Loucy (cell line): ENCODE results near the gene GLRA1.
"Not testable (repeated sequence)": the region's sequence is repeated elsewhere in the genome, so short reads cannot be mapped to it uniquely, and the experiment has no call there.

Source experiments
- H2AFZ ChIP-seq: fragments of 200-600 bp; sonication (generic); 2 replicates; pipeline ENCODE4 v1.6.0; 2016; ENCODE audit warnings: antibody characterized with exemption, mild to moderate bottlenecking, low read length, moderate library complexity
- H3F3A ChIP-seq: fragments of 200-600 bp; 2 replicates; pipeline ENCODE4 v1.6.0; 2016; ENCODE audit warnings: antibody characterized with exemption, low read depth, mild to moderate bottlenecking
- H3K27me3 ChIP-seq: fragments of 200-600 bp; sonication (generic); 2 replicates; pipeline ENCODE4 v1.6.1; 2014; ENCODE audit warnings: low read length, mild to moderate bottlenecking; ENCODE audit not compliant: insufficient read depth, poor library complexity, severe bottlenecking
- H3K36me3 ChIP-seq: fragments of 200-600 bp; sonication (generic); 2 replicates; pipeline ENCODE4 v1.6.1; 2016; ENCODE audit warnings: low read length; ENCODE audit not compliant: insufficient read depth
- H3K4me1 ChIP-seq: fragments of 200-600 bp; sonication (generic); 2 replicates; pipeline ENCODE4 v1.5.1; 2014; ENCODE audit warnings: low read length, mild to moderate bottlenecking; ENCODE audit not compliant: insufficient read depth, poor library complexity, severe bottlenecking
- H3K4me2 ChIP-seq: fragments of 200-600 bp; sonication (generic); 2 replicates; pipeline ENCODE4 v1.6.0; 2014; ENCODE audit warnings: antibody characterized with exemption, low read length, low read depth, mild to moderate bottlenecking; ENCODE audit not compliant: poor library complexity, severe bottlenecking
- H3K4me3 ChIP-seq: fragments of 200-600 bp; sonication (generic); 2 replicates; pipeline ENCODE4 v1.5.1; 2014; ENCODE audit warnings: low read length, mild to moderate bottlenecking, mixed read lengths; ENCODE audit not compliant: poor library complexity, severe bottlenecking
- H3K79me2 ChIP-seq: fragments of 200-600 bp; sonication (generic); 2 replicates; pipeline ENCODE4 v1.6.1; 2014; ENCODE audit warnings: low read length; ENCODE audit not compliant: insufficient read depth
- H3K9ac ChIP-seq: fragments of 200-600 bp; sonication (generic); 2 replicates; pipeline ENCODE4 v1.6.0; 2014; ENCODE audit warnings: mild to moderate bottlenecking, low read depth, low read length, moderate library complexity; ENCODE audit not compliant: poor library complexity, severe bottlenecking
- H3K9me2 ChIP-seq: fragments of 200-600 bp; sonication (generic); replicated peaks from 2 replicates; pipeline ENCODE4 v1.6.1; 2016; ENCODE audit warnings: low read depth, low read length, mixed read lengths
- H3K9me3 ChIP-seq: fragments of 200-600 bp; sonication (generic); 2 replicates; pipeline ENCODE4 v1.6.1; 2014; ENCODE audit warnings: mild to moderate bottlenecking, antibody characterized with exemption, low read length, low read depth; ENCODE audit not compliant: insufficient read depth
- H4K20me1 ChIP-seq: fragments of 200-600 bp; sonication (generic); 2 replicates; pipeline ENCODE4 v1.6.0; 2014; ENCODE audit warnings: antibody characterized with exemption, low read length, mild to moderate bottlenecking; ENCODE audit not compliant: insufficient read depth, poor library complexity, severe bottlenecking
- EZH2phosphoT487 ChIP-seq: fragments of 200-600 bp; IDR thresholded peaks from 2 replicates; pipeline ENCODE4 v1.6.1; 2018; ENCODE audit warnings: antibody characterized with exemption, mild to moderate bottlenecking, moderate library complexity, borderline replicate concordance
- TF ChIP-seq, protein P1 (sequence below): fragments of 200-600 bp; sonication (generic); conservative IDR thresholded peaks from 2 replicates; pipeline ENCODE4 v1.5.1; 2014; ENCODE audit warnings: mild to moderate bottlenecking, antibody characterized with exemption, low read length

GLRA1 gene

GRCh38 chr5:151847871-151848270, 76.8 kb downstream of the GLRA1 start:
- TF ChIP-seq, protein P1, sequence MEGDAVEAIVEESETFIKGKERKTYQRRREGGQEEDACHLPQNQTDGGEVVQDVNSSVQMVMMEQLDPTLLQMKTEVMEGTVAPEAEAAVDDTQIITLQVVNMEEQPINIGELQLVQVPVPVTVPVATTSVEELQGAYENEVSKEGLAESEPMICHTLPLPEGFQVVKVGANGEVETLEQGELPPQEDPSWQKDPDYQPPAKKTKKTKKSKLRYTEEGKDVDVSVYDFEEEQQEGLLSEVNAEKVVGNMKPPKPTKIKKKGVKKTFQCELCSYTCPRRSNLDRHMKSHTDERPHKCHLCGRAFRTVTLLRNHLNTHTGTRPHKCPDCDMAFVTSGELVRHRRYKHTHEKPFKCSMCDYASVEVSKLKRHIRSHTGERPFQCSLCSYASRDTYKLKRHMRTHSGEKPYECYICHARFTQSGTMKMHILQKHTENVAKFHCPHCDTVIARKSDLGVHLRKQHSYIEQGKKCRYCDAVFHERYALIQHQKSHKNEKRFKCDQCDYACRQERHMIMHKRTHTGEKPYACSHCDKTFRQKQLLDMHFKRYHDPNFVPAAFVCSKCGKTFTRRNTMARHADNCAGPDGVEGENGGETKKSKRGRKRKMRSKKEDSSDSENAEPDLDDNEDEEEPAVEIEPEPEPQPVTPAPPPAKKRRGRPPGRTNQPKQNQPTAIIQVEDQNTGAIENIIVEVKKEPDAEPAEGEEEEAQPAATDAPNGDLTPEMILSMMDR, result no peak
- TF ChIP-seq EZH2phosphoT487, result no peak
- Histone ChIP-seq H3K4me2 (no peak overlapping the region), H4K20me1 (no peaks in the 10 kb centered on the region), H3F3A (no peaks in the 10 kb centered on the region), H3K9me3 (no peaks in the 10 kb centered on the region), H3K36me3 (no peaks in the 10 kb centered on the region), H3K79me2 (no peaks in the 10 kb centered on the region), H3K9ac (no peak overlapping the region), H3K9me2 (no peaks in the 10 kb centered on the region), H2AFZ (no peak overlapping the region), H3K4me3 (no peak overlapping the region), H3K27me3 (no peaks in the 10 kb centered on the region), H3K4me1 (no peaks in the 10 kb centered on the region)

DNA sequence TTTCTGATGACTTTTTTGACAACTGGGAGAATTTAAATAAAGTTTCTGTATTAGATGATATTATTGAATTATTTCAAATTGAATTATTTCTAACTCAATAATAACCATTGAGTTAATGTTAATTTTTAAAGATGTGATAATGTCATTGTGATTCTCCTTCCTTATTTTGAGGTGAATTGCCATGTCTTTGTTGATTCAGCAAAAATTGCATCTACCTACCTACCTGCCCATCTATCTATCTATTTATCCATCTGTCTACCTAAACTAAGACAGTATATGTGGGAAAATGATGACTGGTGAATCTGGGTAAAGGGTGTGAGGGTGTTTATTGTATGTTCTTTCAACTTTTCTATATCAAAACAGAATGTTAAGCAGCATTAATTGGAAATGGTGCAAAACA, 77.9 kb downstream of the GLRA1 start:
- H3K9ac ChIP-seq, result no peak overlapping the region
- H3F3A ChIP-seq, result no peaks in the 10 kb centered on the region

GRCh38 chr5:151832843-151833242, 91.8 kb downstream of the GLRA1 start:
- not testable (repeated sequence) for H3K4me2 ChIP-seq

More for the DNA sequence above, 77.9 kb downstream of the GLRA1 start:
- Histone ChIP-seq H3K4me2 (no peak overlapping the region), H2AFZ (no peak overlapping the region), H3K4me3 (no peak overlapping the region), H3K9me3 (no peaks in the 10 kb centered on the region), H3K9me2 (no peaks in the 10 kb centered on the region), H3K4me1 (no peaks in the 10 kb centered on the region), H3K79me2 (no peaks in the 10 kb centered on the region), H4K20me1 (no peaks in the 10 kb centered on the region), H3K36me3 (no peaks in the 10 kb centered on the region), H3K27me3 (no peaks in the 10 kb centered on the region)
- TF ChIP-seq EZH2phosphoT487, result no peak
- TF ChIP-seq, protein P1, result no peak

GRCh38 chr5:151829370-151829769, 95.3 kb downstream of the GLRA1 start:
- Histone ChIP-seq H3K4me2 (no peak overlapping the region), H3K36me3 (no peaks in the 10 kb centered on the region), H3K9me3 (no peaks in the 10 kb centered on the region; the same call in 1 of the 2 replicates), H3K4me1 (no peaks in the 10 kb centered on the region), H3K27me3 (no peaks in the 10 kb centered on the region), H3K9me2 (no peaks in the 10 kb centered on the region), H3K9ac (no peak overlapping the region), H3F3A (no peaks in the 10 kb centered on the region), H4K20me1 (no peaks in the 10 kb centered on the region), H3K4me3 (no peak overlapping the region), H2AFZ (no peak overlapping the region), H3K79me2 (no peaks in the 10 kb centered on the region)
- TF ChIP-seq EZH2phosphoT487, result no peak
- TF ChIP-seq, protein P1, result no peak

More at GRCh38 chr5:151832843-151833242, 91.8 kb downstream of the GLRA1 start:
- not testable (repeated sequence) for H3K9me2 ChIP-seq, H3K9ac ChIP-seq, H3K79me2 ChIP-seq, H2AFZ ChIP-seq, H3K4me3 ChIP-seq, H3K36me3 ChIP-seq, H4K20me1 ChIP-seq, H3K9me3 ChIP-seq, H3K4me1 ChIP-seq, H3K27me3 ChIP-seq, H3F3A ChIP-seq
